ENCODE measurements around the gene ENOX1.

The ENOX1 gene

DNA sequence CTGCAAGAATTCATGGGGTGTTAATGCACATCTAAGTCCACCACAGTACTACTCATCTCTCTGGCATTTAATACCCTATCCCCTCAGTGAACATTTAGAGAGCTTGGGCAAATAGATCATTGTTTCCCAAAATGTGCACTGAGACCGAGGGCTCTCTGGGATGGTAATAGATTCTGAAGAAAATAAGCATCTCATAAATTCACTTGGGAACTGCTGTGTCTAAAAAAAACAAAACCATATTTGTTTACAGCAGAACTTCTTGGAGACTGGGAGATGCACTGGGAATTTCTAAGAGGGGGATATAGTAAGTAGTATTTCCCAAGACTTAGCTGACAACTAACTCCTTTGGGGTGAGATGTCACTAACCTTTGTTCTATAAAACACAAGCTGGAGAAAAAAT is 58.4 kb downstream of the ENOX1 start:
- no peak for DNase-seq (ENCODE audit: low spot score)
- in situ Hi-C loops (cut with MboI; ENCODE audit: low pct_unique_long_range_greater_than_20kb, low sequenced_read_pairs, unreplicated experiment): no loop called here
- no peak for TF ChIP-seq CTCF (IDR thresholded peaks at IDR 0.05; ENCODE audit: extremely low read depth, insufficient read depth, missing control alignments)

DNA sequence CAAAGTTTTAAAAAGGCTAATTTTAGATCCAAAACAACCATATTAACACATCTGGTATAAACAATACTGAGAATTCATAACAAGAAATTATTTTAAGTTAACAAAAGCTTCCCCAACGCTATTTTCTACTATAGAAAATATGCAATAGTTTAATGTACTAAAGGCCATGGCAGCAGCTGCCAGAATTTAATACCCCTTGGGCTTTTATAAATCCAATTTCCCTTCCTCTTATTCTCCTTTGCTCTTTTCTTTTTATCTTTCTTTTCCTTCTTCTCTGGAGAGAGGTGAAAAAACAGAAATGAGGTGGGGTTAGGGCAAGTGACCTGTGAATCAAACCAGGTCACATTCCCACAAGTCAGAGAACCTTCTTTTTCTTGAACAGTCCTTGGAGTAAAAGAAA is 58.9 kb downstream of the ENOX1 start:
- in situ Hi-C loops (cut with MboI; ENCODE audit: low pct_unique_long_range_greater_than_20kb, low sequenced_read_pairs, unreplicated experiment): no loop called here
- DNase-seq (ENCODE audit: low spot score): no peak
- TF ChIP-seq CTCF (IDR thresholded peaks at IDR 0.05; ENCODE audit: extremely low read depth, insufficient read depth, missing control alignments): no peak

GRCh38 chr13:43725460-43725859 is 61.3 kb downstream of the ENOX1 start:
- no peak for DNase-seq (ENCODE audit: low spot score)
- in situ Hi-C loops (cut with MboI; ENCODE audit: low pct_unique_long_range_greater_than_20kb, low sequenced_read_pairs, unreplicated experiment): no loop called here
- TF ChIP-seq CTCF (IDR thresholded peaks at IDR 0.05; ENCODE audit: extremely low read depth, insufficient read depth, missing control alignments): no peak

- DNase-seq (ENCODE audit: low spot score): no peak
- in situ Hi-C loops (cut with MboI; ENCODE audit: low pct_unique_long_range_greater_than_20kb, low sequenced_read_pairs, unreplicated experiment): no loop called here
- TF ChIP-seq CTCF (IDR thresholded peaks at IDR 0.05; ENCODE audit: extremely low read depth, insufficient read depth, missing control alignments): no peak
Observed at GRCh38 chr13:43720780-43721397, 65.9 kb downstream of the ENOX1 start.

GRCh38 chr13:43698758-43699157 is 88.0 kb downstream of the ENOX1 start:
- DNase-seq (ENCODE audit: low spot score): no peak
- in situ Hi-C loops (cut with MboI; ENCODE audit: low pct_unique_long_range_greater_than_20kb, low sequenced_read_pairs, unreplicated experiment): no loop called here
- no peak for TF ChIP-seq CTCF (IDR thresholded peaks at IDR 0.05; ENCODE audit: extremely low read depth, insufficient read depth, missing control alignments)

DNA sequence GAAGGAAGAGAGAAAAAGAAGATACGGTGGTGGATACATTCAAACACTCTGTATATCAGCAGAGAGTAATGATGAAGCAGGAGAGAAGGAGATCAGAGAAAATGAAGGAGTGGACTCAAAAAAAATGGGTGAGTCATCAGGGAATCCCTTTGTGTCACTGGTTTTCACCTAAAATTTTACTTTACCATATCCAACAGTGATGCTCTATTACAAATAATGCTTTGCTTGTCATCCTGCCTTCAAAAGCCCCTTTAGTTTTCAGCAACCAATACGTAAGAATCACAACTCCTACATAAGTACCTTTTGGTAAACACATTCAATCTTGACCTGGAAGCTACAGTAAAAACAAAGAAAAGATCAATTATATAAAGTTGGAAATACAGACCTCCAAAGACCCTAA is 88.8 kb downstream of the ENOX1 start:
- peak; percentile 8 for DNase-seq (ENCODE audit: low spot score)
- in situ Hi-C loops (cut with MboI; ENCODE audit: low pct_unique_long_range_greater_than_20kb, low sequenced_read_pairs, unreplicated experiment): no loop called here
- no peak for TF ChIP-seq CTCF (IDR thresholded peaks at IDR 0.05; ENCODE audit: extremely low read depth, insufficient read depth, missing control alignments)

DNA sequence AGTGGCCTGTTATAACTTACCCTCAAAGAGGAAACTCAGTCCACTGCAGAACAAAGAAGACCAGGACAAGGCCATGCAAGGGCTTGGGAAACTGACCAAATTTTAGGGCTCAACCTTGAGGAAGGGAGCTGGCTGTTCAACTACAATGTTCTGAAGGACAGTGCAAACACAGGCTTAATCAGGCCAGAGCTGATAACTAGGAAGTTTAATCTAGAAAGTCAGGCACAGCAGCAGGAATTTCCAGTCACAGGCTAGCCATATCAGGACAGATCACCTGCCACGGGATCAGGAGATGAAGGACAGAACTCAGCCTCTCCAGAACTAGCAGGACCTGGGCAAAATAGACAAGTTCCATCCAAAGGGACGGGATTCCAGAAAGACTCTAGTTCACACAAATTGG is 89.4 kb downstream of the ENOX1 start:
- in situ Hi-C loops (cut with MboI; ENCODE audit: low pct_unique_long_range_greater_than_20kb, low sequenced_read_pairs, unreplicated experiment): no loop called here
- TF ChIP-seq CTCF (IDR thresholded peaks at IDR 0.05; ENCODE audit: extremely low read depth, insufficient read depth, missing control alignments): no peak
- no peak for DNase-seq (ENCODE audit: low spot score)
